Epithelial cell of esophagus (primary cell): ENCODE results near the gene PCNX1.
A peak's percentile ranks its signal among the peaks of the same experiment; 100 is the strongest.

Source experiments
- DNase-seq: peaks from one replicate; pipeline ENCODE4 v3.0.0; 2010; ENCODE audit warnings: low read depth
- H3K4me3 ChIP-seq: 2 replicates; pipeline ENCODE4 v1.5.1; 2011; ENCODE audit warnings: mild to moderate bottlenecking, low read length, control low read depth
- CTCF ChIP-seq: IDR thresholded peaks from 2 replicates; pipeline ENCODE4 v1.5.1; 2011; ENCODE audit warnings: low read depth, mild to moderate bottlenecking, low read length, control low read depth, inconsistent platforms; ENCODE audit not compliant: insufficient read depth; ENCODE audit errors: missing control alignments

PCNX1 gene

GRCh38 chr14:70943838-70944237 is 36.6 kb downstream of the PCNX1 start:
- no peak overlapping the region for H3K4me3 ChIP-seq
- DNase-seq: no peak
- no peak for TF ChIP-seq CTCF

- TF ChIP-seq CTCF: no peak
- H3K4me3 ChIP-seq: no peak overlapping the region
- no peak for DNase-seq
These were observed 40.5 kb downstream of the PCNX1 start for GRCh38 chr14:70947739-70948138.

GRCh38 chr14:70952485-70952884 is 45.2 kb downstream of the PCNX1 start:
- no peak for DNase-seq
- TF ChIP-seq CTCF: no peak
- no peak overlapping the region for H3K4me3 ChIP-seq

GRCh38 chr14:70954068-70954467 is 46.8 kb downstream of the PCNX1 start:
- no peak for DNase-seq
- H3K4me3 ChIP-seq: no peak overlapping the region
- no peak for TF ChIP-seq CTCF

- H3K4me3 ChIP-seq: no peak overlapping the region
- peak; percentile 34 for DNase-seq
- TF ChIP-seq CTCF: peak; percentile 56
These were observed 48.6 kb downstream of the PCNX1 start for GRCh38 chr14:70955543-70956480.

- no peak for DNase-seq
- H3K4me3 ChIP-seq: no peak overlapping the region
- no peak for TF ChIP-seq CTCF
These were observed 49.3 kb downstream of the PCNX1 start for GRCh38 chr14:70956511-70956910.

- TF ChIP-seq CTCF: no peak
- no peak for DNase-seq
- H3K4me3 ChIP-seq: no peak overlapping the region
These were observed 50.5 kb downstream of the PCNX1 start for GRCh38 chr14:70957710-70958109.
